NK-92 treated with Interleukin-12 subunit alpha and Interleukin-12 subunit beta, amount 100 ng/mL, for 24 hours (cell line): ENCODE results near the gene FKBP14.
A peak's percentile ranks its signal among the peaks of the same experiment; 100 is the strongest.

Experiments
- DNase-seq: peaks from one replicate; lab custom pipeline; 2025; lab: John Stamatoyannopoulos, UW

Gene FKBP14, protein sequence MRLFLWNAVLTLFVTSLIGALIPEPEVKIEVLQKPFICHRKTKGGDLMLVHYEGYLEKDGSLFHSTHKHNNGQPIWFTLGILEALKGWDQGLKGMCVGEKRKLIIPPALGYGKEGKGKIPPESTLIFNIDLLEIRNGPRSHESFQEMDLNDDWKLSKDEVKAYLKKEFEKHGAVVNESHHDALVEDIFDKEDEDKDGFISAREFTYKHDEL

DNA sequence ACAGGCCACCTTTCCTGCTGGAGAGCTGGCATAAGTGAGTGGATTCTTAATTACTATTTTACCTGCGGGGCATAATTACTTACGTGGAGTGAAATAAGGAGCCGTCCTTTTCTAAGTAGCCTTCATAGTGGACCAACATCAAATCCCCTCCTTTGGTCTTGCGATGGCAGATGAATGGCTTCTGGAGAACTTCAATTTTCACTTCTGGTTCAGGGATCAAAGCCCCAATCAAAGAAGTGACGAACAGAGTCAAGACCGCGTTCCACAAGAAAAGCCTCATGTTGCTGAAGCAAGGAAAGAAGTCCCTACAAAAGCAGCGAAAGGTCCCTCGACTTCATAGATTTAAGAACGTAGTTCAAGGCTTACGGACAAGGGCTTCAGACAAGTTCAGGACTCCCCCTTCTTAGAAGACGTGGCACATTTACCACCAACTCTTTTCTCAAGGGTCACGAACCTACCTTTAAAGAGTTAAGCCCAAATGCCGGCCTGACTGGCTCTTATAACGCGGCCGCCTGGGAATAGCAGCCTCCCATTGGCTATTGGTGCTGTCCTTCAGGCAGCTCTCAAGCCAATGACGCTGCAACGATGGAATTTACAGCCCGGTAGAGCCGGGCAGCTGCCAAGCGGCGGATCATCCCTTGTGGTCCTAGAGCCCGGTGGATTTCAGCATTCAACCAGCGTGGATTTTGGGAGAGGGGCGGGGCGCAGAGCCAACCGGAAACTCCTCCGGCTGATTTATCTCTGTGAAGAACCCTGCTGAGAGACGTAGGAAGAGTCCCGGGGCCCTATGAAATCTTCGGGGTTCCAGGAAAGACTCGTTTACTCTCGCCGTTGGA is at the start of gene FKBP14:
TSS of gene FKBP14 (minus strand) at position 474 of the 836 bp plus-strand sequence. CDS start at position 280, 194 bp downstream.
- DNase-seq = peak; percentile 61

DNA sequence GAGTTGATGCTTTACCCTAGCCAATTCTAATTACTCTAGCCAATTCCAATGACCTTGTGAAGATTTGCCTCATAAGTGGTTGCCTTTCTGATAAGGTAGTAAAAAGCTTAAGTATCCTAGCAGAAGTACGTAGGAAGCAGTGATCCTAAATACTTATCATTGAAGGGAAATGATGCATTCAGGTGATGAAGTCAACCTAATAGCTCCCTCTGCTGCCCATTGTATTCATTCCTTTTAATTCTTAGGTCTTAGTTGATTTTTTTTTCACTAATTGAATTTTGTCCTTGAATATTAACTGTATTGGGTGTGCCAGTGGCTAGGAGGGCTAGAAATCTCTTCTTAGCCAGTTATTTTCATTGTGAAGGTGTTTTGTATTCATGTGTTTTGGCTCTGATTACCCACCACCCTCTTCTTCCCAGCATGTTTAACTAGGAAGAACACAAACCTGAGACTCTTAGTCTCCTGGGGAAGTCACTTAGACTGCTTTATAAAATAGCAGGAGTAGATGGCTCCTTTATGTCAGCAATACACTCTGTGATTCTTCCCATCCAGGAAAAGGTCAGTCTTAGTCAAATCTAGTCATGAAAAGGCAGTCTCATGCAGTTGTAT is 48.0 kb upstream of the FKBP14 start:
- no peak for DNase-seq

DNA sequence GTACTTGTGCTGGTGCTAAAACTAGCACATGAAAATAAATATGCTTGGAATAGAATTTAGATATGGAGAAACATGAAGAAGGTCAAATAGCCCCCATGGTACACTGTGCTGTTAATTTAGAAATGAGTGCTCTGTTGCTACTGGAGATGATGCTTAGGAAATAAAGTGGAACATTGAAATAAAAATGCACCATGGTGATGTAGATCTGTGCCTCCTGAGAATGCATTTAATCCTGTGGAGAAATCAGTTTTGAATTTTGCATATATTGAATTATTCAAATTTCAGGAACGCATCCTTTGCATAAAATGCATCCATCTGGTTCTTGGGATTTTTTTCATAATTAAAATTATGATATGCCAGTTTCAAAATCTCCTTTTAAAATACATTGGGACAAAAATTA is 46.2 kb upstream of the FKBP14 start:
- DNase-seq = no peak

DNA sequence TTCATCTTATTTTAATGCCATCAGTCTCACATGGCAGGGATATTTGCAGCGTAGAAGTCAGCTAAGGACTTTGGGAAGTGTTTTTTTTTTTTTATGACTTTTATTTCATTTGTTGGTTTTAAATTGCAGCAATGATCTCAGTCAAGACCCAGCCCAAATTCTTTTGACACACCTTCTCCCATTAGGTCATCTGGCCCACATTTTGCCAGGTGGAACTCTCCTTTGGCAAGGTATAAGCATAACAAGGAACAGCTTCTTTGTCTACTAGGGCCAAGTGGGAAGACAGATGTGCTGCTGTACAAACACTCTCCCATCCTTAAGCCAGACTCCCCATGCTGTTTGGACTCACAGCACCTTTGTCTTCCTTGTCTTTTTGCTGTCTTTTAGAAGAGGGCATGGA is 43.5 kb upstream of the FKBP14 start:
- no peak for DNase-seq

DNA sequence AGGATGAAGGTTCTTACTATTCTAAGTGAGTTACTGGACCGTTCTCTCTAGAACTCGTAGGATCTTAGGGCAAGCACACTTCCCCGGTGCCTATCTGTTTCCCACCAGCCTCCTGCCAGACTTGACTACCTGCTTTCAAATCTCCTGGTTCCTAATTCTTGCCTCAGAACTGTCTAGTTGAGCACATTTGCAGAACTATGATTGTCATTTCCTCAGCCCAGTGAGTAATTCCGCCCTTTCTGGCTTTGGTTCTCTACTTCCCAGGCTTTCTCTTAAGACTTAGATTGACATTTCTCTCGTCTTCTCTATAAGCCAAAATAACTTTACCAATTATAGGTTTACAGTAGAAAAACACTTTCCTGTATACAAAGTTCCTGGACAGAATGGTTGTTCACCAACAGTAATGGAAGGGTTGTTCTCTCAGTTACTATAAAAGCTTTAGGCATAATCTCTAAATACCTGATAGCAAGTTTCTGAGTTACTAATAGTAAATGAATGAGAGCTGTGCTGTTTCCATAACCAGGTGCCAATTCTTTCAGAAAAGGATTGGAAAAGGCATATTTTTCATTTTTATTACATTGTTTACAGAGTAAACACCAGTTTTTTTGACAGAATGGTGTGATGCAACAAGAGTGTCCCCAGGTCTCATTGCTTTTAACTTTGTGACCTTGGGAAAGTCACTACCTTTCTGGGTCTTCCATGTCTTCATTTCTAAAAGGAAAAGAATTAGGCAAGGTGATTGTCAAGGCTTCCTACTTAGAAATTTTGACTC is 42.8 kb upstream of the FKBP14 start:
- no peak for DNase-seq

DNA sequence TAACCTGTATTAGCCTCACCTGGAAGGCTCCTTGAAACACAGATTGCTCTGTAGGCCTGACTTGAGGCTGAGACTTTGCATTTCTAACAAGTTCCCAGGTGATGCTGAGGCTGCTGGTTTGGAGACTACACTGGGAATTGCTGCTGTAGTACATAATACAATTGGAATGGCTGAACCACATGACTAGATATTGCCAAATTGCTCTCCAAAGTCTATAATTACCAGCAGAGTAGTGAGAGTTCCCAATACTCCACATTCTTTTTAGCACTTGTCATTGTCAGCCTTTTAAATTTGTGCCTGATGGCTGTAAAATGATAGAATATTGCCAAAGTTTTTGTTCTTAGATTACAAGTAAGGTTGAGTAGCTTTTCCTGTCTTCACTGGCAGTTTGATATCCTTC is 41.6 kb upstream of the FKBP14 start:
- DNase-seq = no peak

DNA sequence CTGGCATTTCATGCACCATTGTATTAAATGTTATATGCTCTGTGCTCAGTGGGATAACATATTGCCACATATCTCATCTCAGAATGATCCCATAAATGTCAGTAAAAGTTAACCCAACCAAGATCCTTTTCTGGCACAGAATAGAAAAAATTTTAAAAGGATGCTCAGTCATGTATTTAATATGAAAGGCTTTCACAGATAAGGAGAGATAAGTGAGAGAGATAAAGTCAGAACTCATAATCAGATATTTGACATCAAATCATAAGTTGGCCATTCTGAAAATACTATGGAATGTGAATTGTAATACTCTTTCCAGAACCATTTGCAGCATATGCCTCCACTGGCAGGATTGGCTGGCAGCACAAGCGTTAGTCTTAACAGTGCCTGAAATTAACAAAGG is 40.2 kb upstream of the FKBP14 start:
- no peak for DNase-seq

DNA sequence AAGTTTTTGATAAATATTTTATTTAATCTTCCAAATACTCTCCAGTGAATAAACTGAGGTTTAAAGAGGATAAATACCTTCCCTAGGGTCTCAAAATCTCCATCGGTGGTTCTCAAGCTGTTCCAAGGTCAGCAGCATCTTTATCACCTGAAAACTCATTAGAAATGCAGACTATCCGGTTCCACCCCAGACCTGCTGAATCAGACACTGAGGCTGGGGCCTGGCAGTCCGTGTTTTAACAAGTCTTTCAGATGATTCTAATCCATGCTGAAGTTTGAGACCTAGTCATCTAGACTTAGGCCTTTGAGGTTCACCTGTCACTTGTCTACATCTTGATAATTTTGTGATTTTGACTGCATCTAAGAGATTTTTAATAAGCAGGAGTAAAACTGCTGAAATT is 39.2 kb upstream of the FKBP14 start:
- no peak for DNase-seq

DNA sequence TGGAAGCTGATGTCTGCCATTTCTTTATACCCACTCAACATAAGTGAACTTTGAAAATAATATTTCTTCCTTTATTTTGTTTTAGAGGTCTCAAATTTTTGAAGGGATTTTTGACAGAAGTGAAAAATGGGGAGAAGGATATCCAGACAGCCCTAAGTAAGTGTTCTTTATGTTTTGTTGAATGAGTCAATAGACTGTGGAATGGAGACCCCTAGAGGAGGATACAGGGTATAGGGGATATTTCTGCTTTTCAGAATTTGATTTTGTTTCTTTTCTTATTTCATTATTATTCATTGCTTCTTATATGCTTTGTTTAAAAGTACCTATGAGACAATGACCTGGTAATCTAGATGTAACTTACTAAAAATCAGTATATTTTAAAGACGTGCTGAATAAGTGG is 36.1 kb upstream of the FKBP14 start:
- no peak for DNase-seq

DNA sequence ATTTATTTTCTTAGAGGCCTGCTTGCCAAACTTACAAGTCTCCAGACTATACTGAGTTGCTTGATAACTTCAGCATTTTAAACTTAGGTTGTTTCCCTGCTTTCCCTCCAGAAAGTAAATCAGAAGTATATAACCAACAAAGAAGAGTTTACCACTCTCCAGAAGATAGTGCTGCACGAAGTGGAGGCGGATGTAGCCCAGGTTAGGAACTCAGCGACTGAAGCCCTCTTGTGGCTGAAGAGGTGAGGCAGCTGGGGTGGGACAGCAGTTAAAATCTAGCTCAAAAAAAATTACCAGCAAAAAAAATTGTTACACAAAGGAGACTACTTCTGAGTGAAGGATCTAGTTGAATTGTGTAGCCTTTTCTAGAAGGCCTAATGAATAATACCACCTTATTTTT is 35.3 kb upstream of the FKBP14 start:
- peak; percentile 2 for DNase-seq

DNA sequence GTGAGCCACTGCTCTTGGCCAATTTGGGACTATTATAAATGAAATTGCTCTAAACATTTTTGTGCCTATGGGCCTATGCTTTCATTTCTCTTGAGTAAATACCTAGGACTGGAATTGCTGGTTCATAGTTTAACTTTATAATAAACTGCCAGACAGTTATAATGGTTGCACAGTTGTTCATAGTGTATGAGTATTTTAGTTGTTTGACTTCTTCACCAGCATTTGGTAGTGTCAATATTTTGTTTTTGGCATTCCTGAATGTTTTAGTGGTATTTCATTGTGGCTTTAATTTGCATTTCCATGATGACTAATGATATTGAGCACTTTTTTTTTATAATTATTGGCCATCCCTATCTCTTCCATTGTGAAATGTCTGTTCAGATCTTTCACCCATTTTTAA is 31.2 kb upstream of the FKBP14 start:
- DNase-seq = no peak

DNA sequence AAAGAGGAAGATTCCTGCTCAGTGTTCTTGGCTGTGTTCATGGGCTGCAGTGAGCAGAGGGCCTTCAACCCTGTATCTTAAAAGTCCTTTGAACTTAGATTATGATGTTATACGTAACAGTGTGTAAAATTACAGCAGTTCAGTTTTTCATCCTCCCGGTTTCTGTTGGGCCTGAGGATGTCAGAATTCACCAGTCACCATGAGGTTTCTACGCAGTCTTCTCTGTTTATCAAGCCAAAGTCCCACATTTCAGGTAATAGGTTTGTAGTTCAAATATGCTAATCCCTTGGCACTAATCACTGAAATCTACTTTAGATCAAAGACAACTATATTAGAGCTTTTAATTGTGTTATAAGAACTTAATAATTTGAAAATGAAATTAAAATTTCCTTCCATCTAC is 26.6 kb upstream of the FKBP14 start:
- no peak for DNase-seq

DNA sequence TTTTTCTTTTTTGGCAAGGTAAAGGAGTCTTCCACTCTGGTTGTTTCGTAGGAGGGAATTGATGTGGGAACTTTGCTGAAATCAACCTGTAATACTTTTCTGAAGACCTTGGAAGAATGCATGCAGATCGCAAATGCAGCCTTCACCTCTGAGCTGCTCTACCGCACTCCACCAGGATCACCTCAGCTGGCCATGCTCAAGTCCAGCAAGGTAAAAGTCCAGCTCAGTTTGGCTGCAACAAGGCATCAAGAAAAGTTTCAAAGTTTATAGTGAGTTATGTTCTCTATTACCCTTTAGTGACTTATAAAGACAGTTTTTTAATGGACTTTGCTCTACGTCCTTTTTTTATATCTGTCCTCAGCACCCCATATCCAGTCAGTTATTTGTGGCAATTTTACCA is 22.7 kb upstream of the FKBP14 start:
- DNase-seq = no peak

DNA sequence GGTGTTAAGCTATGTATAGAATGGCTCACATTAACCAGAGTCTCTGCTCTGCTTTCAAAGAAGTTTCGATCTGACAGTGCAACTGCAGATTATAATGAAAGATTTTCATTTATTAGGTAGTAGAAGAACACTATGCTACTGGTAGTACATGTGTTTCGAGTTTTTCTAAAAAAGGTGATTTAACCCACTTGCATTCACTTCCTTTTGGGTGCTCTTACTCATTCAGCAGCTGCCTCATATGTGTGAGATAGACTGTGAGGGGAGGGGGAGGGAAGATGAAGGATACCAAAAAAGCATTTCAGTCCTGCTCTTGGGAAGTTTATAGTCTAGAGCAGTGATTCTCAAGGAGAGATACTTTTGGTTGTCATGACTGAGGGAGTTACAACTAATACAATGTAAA is 22.1 kb upstream of the FKBP14 start:
- DNase-seq = no peak

DNA sequence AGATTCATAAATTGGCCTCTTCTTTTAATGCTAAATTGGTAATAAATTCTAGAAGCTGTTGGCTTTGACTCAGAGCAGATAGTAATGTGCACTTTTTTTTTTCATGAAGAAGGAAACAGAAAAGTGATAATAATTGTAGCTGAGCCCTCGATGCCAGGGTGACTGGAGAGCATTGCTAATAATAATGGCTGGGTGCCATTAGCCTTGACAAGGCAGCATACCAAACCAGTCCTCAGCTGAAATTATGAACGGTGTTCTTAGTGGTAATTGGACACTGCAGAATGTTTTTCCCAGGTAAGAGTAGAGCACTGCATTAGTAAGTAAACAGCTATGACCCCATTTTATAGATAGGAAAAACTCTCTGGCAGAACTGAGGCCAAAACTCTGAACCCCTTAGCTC is 20.6 kb upstream of the FKBP14 start:
- DNase-seq = no peak

DNA sequence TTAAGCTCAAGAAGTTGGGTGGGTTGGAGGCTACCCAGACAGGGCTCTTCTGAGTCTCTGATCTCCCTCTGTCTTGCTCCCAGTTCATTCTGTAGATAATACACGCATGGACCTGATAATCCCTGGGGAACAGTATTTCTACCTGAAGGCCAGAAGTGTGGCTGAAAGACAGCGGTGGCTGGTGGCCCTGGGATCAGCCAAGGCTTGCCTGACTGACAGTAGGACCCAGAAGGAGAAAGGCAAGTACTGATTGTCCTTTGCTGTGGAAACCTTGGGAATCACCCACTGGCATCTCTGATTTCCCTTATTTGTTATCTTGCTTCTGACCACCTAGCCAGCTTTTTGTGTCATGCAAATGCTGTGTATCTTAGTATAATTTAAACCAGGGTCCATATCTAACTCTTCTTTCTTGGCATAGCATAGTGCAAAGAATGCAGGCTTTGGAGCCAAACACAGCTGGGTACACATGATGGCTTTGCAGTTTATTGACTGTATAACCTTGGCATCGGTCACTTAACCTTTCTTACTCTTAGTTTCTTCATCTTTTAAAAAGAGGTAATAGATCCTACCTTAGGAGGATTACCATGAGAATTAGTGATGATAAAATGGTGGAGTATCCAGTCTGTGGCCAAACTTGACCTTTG is 19.7 kb upstream of the FKBP14 start:
- no peak for DNase-seq

DNA sequence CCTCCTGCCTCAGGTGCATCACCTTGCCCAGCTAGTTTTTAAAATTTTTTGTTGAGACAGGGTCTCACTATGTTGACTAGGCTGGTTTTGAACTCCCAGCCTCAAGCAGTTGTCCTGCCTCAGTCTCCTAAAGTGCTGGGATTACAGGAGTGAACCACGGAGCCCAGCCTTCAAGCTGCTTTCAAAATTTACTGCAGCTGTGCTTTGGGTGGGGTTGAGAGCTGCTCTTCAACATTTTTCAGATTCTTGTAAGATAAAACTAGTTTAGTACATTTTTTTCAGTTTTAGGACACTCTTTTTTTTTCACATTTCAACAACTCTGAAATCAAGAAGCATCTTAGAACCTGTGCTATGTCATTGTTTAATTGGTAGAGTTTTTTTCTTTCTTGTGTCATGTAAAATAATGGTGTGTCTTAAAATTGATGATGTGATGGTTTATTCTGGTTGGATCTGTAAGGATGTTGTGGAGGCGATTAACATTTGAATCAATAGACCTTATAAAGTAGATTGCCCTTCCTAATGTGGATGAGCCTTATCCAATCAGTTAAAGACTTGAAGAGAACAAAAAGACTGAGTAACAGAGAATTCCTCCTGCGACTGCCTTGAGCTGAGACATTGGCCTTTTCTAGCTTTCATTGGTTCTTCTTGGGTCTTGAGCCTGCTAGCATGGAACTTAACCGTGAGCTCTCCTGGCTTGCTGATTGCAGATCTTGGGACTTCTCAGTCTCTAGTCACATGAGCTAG is 15.2 kb upstream of the FKBP14 start:
- DNase-seq = no peak

DNA sequence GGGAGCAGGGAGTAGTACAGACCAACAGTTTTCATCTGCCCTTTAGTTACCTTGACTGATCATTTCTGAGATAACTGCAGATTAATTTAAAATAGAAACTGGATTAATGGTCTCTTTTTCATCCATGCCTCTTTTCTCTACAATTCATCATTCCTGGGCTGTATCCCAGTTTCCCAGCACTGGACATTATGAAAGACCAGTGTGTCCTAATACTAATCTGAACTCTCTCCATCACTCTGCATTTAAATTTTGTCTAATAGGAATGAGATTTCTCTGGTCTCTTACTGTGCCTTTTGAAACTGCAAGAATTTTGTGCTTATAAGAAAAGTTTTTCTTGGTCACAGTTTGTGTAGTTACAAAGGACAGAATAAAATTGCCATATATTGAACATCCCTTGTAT is 14.4 kb upstream of the FKBP14 start:
- DNase-seq = no peak

DNA sequence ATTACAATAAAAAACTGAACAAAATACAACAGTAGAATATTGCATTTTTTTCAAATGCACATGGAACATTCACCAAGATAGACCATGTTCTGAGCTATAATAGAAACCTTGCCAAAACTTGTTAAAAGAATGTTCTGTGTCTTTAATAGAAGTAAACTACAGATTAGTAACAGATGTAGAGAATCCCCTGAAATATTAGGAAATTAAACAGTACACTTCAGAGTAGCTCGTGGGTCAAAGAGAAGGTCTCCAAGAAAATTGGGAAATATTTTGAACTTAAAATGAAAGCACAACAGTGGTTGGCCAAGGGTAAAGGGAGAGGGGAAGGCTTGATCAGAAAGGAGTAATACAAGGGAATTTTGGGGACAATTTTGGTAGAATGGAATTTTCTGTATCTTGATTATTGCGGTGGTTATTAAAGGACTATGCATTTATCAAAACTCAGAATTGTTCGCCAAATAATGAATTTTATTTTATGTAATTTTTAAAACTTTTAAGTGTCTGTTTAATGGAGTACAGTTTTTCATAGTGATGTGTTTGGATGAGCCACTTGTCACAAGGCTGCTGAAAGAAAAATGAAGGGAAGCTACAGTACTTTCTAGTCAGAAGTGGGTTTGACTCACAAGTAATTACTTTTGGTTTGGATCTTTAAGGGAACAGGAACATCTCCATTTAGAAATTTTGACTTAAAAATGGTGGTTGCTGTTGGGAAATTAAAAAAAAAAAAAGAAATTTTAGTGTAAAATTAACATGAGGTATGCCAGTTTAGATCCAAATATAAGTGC is 11.9 kb upstream of the FKBP14 start:
- DNase-seq = no peak

DNA sequence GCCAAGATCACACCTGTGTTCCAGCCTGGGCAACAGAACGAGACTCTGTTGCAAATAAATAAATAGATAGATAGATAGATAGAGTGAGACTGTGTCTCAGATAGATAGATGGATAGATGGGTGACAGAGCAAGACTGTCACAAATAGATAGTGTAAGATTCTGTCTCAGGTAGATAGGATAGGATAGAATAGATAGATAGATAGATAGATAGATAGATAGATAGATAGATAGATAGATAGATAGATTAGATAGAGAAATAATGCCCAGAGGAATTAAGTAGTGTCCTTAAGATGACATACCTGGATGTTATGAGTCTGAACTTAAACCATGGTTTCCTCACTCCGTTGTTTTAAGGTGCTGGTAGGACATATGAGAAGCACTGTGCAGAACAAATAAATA is 9.7 kb upstream of the FKBP14 start:
- DNase-seq = no peak

DNA sequence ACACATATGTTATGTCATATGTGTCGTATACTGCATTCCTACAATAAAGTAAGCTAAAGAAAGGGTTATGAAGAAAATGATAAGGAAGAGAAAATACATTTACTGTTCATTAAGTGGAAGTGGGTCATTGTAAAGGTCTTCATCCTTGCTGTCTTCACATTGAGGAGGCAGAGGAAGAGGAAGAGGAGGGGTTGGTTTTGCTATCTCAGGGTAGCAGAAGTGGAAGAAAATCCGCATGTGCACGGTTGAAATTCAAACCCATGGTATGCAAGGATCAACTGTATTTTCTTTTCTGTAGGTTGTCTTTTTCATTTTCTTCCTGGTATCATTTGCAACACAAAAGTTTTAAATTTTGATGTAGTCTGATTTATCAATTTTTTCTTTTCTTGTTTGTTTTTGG is 8.0 kb upstream of the FKBP14 start:
- DNase-seq = no peak
